Neural crest cell (in vitro differentiated cells): ENCODE results near the gene RTTN. TPM values are rescaled to one million over a fixed set of nuclear protein-coding genes. Genes with fewer than 3 reads are reported as not detected.

ENCODE experiments used
- DNase-seq: peaks from one replicate; pipeline ENCODE4 v3.0.0; 2021; ENCODE audit warnings: low read depth, mixed read lengths, low spot score
- H3K27ac Mint-ChIP-seq: one replicate; pipeline ENCODE4 v1.8.0; 2021; ENCODE audit warnings: mild to moderate bottlenecking, mixed read lengths; ENCODE audit not compliant: unreplicated experiment
- H3K27me3 Mint-ChIP-seq: 2 replicates; pipeline ENCODE4 v1.8.0; 2021; ENCODE audit warnings: low read depth, mild to moderate bottlenecking, mixed read lengths
- H3K36me3 Mint-ChIP-seq: 2 replicates; pipeline ENCODE4 v1.8.0; 2021; ENCODE audit warnings: low read depth, mild to moderate bottlenecking, mixed read lengths
- H3K4me1 Mint-ChIP-seq: 2 replicates; pipeline ENCODE4 v1.8.0; 2021; ENCODE audit warnings: mixed read lengths
- H3K4me3 Mint-ChIP-seq: one replicate; pipeline ENCODE4 v1.8.0; 2021; ENCODE audit warnings: mild to moderate bottlenecking, mixed read lengths
- H3K9me3 Mint-ChIP-seq: 2 replicates; pipeline ENCODE4 v1.8.0; 2021; ENCODE audit warnings: mixed read lengths
- CTCF ChIP-seq: fragments of 200-600 bp; sonication (generic); conservative IDR thresholded peaks from 2 replicates; pipeline ENCODE4 v1.5.0; 2021; ENCODE audit warnings: antibody characterized with exemption, mild to moderate bottlenecking
- total RNA-seq: library from RNA; stranded (reverse); gene quantifications from 2 replicates; pipeline ENCODE4 v1.2.1, GENCODE V29; 2021

The RTTN gene
- total RNA-seq, 1 donor from 2014 or later, result 34.8 TPM

- Mint-ChIP-seq H3K27me3 (no peaks in the 10 kb centered on the region), H3K4me1 (no peaks in the 10 kb centered on the region), H3K4me3 (no peak overlapping the region), H3K36me3 (peaks cover 15% of the 10 kb centered on the region), H3K27ac (no peak overlapping the region), H3K9me3 (no peaks in the 10 kb centered on the region)
- DNase-seq, result no peak
- TF ChIP-seq CTCF, result no peak
These were observed 186.4 kb downstream of the RTTN start for GRCh38 chr18:70019136-70019535.

- Mint-ChIP-seq H3K27ac (no peak overlapping the region), H3K9me3 (peaks cover 3% of the 10 kb centered on the region), H3K27me3 (no peaks in the 10 kb centered on the region), H3K4me3 (no peak overlapping the region), H3K4me1 (no peaks in the 10 kb centered on the region), H3K36me3 (peaks cover 18% of the 10 kb centered on the region)
- DNase-seq, result no peak
- no peak for TF ChIP-seq CTCF
These were observed 190.4 kb downstream of the RTTN start for GRCh38 chr18:70015127-70015526.

GRCh38 chr18:70005580-70005979, 199.9 kb downstream of the RTTN start:
- H3K36me3 Mint-ChIP-seq, result peaks cover 23% of the 10 kb centered on the region
- no peaks in the 10 kb centered on the region for H3K27me3 Mint-ChIP-seq
- TF ChIP-seq CTCF, result no peak
- DNase-seq, result no peak
- no peak overlapping the region for H3K4me3 Mint-ChIP-seq
- no peaks in the 10 kb centered on the region for H3K4me1 Mint-ChIP-seq
- H3K9me3 Mint-ChIP-seq, result peaks cover 11% of the 10 kb centered on the region
- no peak overlapping the region for H3K27ac Mint-ChIP-seq

GRCh38 chr18:70004696-70005095, 200.8 kb downstream of the RTTN start:
- no peak for TF ChIP-seq CTCF
- no peaks in the 10 kb centered on the region for H3K4me1 Mint-ChIP-seq
- no peak overlapping the region for H3K4me3 Mint-ChIP-seq
- H3K27me3 Mint-ChIP-seq, result no peaks in the 10 kb centered on the region
- peaks cover 6% of the 10 kb centered on the region for H3K9me3 Mint-ChIP-seq
- no peak overlapping the region for H3K27ac Mint-ChIP-seq
- H3K36me3 Mint-ChIP-seq, result peaks cover 14% of the 10 kb centered on the region
- no peak for DNase-seq

GRCh38 chr18:69999656-70000055, 205.8 kb downstream of the RTTN start:
- TF ChIP-seq CTCF, result no peak
- Mint-ChIP-seq H3K4me1 (peaks cover 4% of the 10 kb centered on the region), H3K9me3 (peaks cover under 1% of the 10 kb centered on the region), H3K27ac (no peak overlapping the region), H3K36me3 (peaks cover 11% of the 10 kb centered on the region), H3K4me3 (no peak overlapping the region), H3K27me3 (no peaks in the 10 kb centered on the region)
- no peak for DNase-seq

GRCh38 chr18:69998523-69998987, 206.9 kb downstream of the RTTN start:
- no peaks in the 10 kb centered on the region for H3K27me3 Mint-ChIP-seq
- peaks cover 12% of the 10 kb centered on the region for H3K36me3 Mint-ChIP-seq
- H3K9me3 Mint-ChIP-seq, result peaks cover 2% of the 10 kb centered on the region
- DNase-seq, result no peak
- no peak overlapping the region for H3K27ac Mint-ChIP-seq
- TF ChIP-seq CTCF, result no peak
- H3K4me1 Mint-ChIP-seq, result peaks cover 4% of the 10 kb centered on the region
- no peak overlapping the region for H3K4me3 Mint-ChIP-seq
